Stimulated activated CD8-positive, alpha-beta memory T cell treated with anti-CD3 and anti-CD28 coated beads, Interleukin-7, amount 100 ng/mL, for 4 hours (primary cell): Measurements from ENCODE around the gene DHX29.

ENCODE experiments used
- DNase-seq, 2 donors: peaks; one replicate each; pipeline ENCODE4 v3.0.0-alpha.2; 2020; ENCODE audit warnings: low read depth in 2 of 2

Gene DHX29

GRCh38 chr5:55316837-55317236 is 9.3 kb upstream of the DHX29 start:
- DNase-seq = no peak

- DNase-seq = no peak
Measured at GRCh38 chr5:55316289-55316688, 8.8 kb upstream of the DHX29 start.

GRCh38 chr5:55313870-55314617 is 6.5 kb upstream of the DHX29 start:
- DNase-seq = no peak

- DNase-seq = no peak
Measured at GRCh38 chr5:55308254-55308836, 851 bp upstream of the DHX29 start.

- DNase-seq = no peak
Measured at GRCh38 chr5:55306641-55307382, 682 bp downstream of the DHX29 start.

- DNase-seq = no peak
Measured at GRCh38 chr5:55305345-55305744, 2.1 kb downstream of the DHX29 start.

GRCh38 chr5:55304584-55304983 is 2.9 kb downstream of the DHX29 start:
- DNase-seq = no peak

- DNase-seq = no peak
Measured at GRCh38 chr5:55303238-55303690, 4.2 kb downstream of the DHX29 start.

GRCh38 chr5:55300890-55301289 is 6.6 kb downstream of the DHX29 start:
- DNase-seq = no peak

- no peak for DNase-seq
Measured at GRCh38 chr5:55294935-55295334, 12.6 kb downstream of the DHX29 start.

- DNase-seq = no peak
Measured at GRCh38 chr5:55290991-55291390, 16.5 kb downstream of the DHX29 start.

GRCh38 chr5:55289808-55290207 is 17.7 kb downstream of the DHX29 start:
- DNase-seq = no peak

- DNase-seq = no peak
Measured at GRCh38 chr5:55286411-55286933, 21.0 kb downstream of the DHX29 start.

GRCh38 chr5:55278778-55279177 is 28.7 kb downstream of the DHX29 start:
- DNase-seq = no peak

- DNase-seq = no peak
Measured at GRCh38 chr5:55276771-55277170, 30.7 kb downstream of the DHX29 start.

GRCh38 chr5:55258339-55258738 is 49.2 kb downstream of the DHX29 start:
- no peak for DNase-seq

GRCh38 chr5:55254802-55255201 is 52.7 kb downstream of the DHX29 start:
- DNase-seq = no peak

- no peak for DNase-seq
Measured at GRCh38 chr5:55250064-55250463, 57.4 kb downstream of the DHX29 start.

- DNase-seq = no peak
Measured at GRCh38 chr5:55241746-55242145, 65.7 kb downstream of the DHX29 start.

- no peak for DNase-seq
Measured at GRCh38 chr5:55236800-55237199, 70.7 kb downstream of the DHX29 start.

GRCh38 chr5:55234121-55234700 is 73.3 kb downstream of the DHX29 start:
- DNase-seq = no peak
